Liver (tissue), 9 donors: ENCODE data around the gene CD300H. TPM values are rescaled to one million over a fixed set of nuclear protein-coding genes. Genes with fewer than 3 reads are reported as not detected.

Experiments used
- DNase-seq: peaks from one replicate; pipeline ENCODE4 v3.0.0-alpha.2; 2017; ENCODE audit warnings: low spot score
- H3K27ac ChIP-seq, 2 donors: one replicate each; pipeline ENCODE4 v1.7.0; 2013; ENCODE audit warnings: inconsistent platforms in 2 of 2, low read length in 2 of 2, control low read depth in 1 of 2, low read depth in 1 of 2, mild to moderate bottlenecking in 1 of 2
- H3K27me3 ChIP-seq, 4 donors: one replicate each; pipeline versions ENCODE4 v1.6.1 to v1.7.0; 2013; ENCODE audit warnings: low read length in 3 of 4, inconsistent platforms in 1 of 4, mild to moderate bottlenecking in 1 of 4, moderate library complexity in 1 of 4; ENCODE audit not compliant: control insufficient read depth in 4 of 4, insufficient read depth in 4 of 4
- H3K36me3 ChIP-seq, 4 donors: one replicate each; pipeline versions ENCODE4 v1.6.1 to v1.7.0; 2013; ENCODE audit warnings: low read length in 3 of 4, mild to moderate bottlenecking in 3 of 4, low read depth in 1 of 4, moderate library complexity in 1 of 4; ENCODE audit not compliant: control insufficient read depth in 4 of 4, insufficient read depth in 3 of 4
- H3K4me1 ChIP-seq, 4 donors: one replicate each; pipeline versions ENCODE4 v1.6.1 to v1.7.0; 2013; ENCODE audit warnings: low read length in 3 of 4, mild to moderate bottlenecking in 3 of 4, moderate library complexity in 1 of 4; ENCODE audit not compliant: control insufficient read depth in 4 of 4, insufficient read depth in 4 of 4
- H3K4me3 ChIP-seq, 3 donors: one replicate each; pipeline versions ENCODE4 v1.6.1 to v1.7.0; 2013; ENCODE audit warnings: low read length in 3 of 3, control low read depth in 1 of 3, low read depth in 1 of 3, mild to moderate bottlenecking in 1 of 3
- H3K9ac ChIP-seq, 2 donors: one replicate each; pipeline ENCODE4 v1.7.0; 2013; ENCODE audit warnings: low read length in 2 of 2, mild to moderate bottlenecking in 2 of 2, moderate library complexity in 2 of 2, control low read depth in 1 of 2, low read depth in 1 of 2
- H3K9me3 ChIP-seq, 4 donors: one replicate each; pipeline versions ENCODE4 v1.6.1 to v1.7.0; 2013; ENCODE audit warnings: low read length in 3 of 4; ENCODE audit not compliant: control insufficient read depth in 4 of 4
- ATF3 ChIP-seq: IDR thresholded peaks from 2 replicates; pipeline ENCODE4 v1.6.1; 2016; ENCODE audit warnings: antibody characterized with exemption
- CTCF ChIP-seq: fragments of 150-350 bp; IDR thresholded peaks from 2 replicates; pipeline ENCODE4 v1.5.1; 2017; ENCODE audit warnings: improper control_type of control experiment, low read depth, low read length; ENCODE audit not compliant: missing input control
- EGR1 ChIP-seq, 2 donors: IDR thresholded peaks; 2 replicates each; pipeline ENCODE4 v1.6.1; 2016 to 2018; ENCODE audit warnings: antibody characterized with exemption in 2 of 2, low read depth in 2 of 2
- FOXA1 ChIP-seq: IDR thresholded peaks from 2 replicates; pipeline ENCODE4 v1.6.1; 2016; ENCODE audit warnings: antibody characterized with exemption
- FOXA2 ChIP-seq: IDR thresholded peaks from 2 replicates; pipeline ENCODE4 v1.6.1; 2016; ENCODE audit warnings: antibody characterized with exemption
- GABPA ChIP-seq, 2 donors: IDR thresholded peaks in 1 of 2; conservative IDR thresholded peaks in 1 of 2; 2 replicates each; pipeline ENCODE4 v1.6.1; 2016; ENCODE audit warnings: antibody characterized with exemption in 2 of 2, mild to moderate bottlenecking in 1 of 2, moderate library complexity in 1 of 2
- HNF4A ChIP-seq, 2 donors: conservative IDR thresholded peaks; 2 replicates each; pipeline ENCODE4 v1.6.1; 2016; ENCODE audit warnings: antibody characterized with exemption in 2 of 2, mild to moderate bottlenecking in 2 of 2
- HNF4G ChIP-seq: IDR thresholded peaks from 2 replicates; pipeline ENCODE4 v1.6.1; 2016; ENCODE audit warnings: antibody characterized with exemption
- JUND ChIP-seq, 2 donors: IDR thresholded peaks; 2 replicates each; pipeline ENCODE4 v1.6.1; 2016; ENCODE audit warnings: antibody characterized with exemption in 2 of 2
- MAX ChIP-seq: IDR thresholded peaks from 2 replicates; pipeline ENCODE4 v1.6.1; 2016; ENCODE audit warnings: antibody characterized with exemption
- RAD21 ChIP-seq, 2 donors: IDR thresholded peaks; 2 replicates each; pipeline ENCODE4 v1.6.1; 2016; ENCODE audit warnings: antibody characterized with exemption in 2 of 2, mild to moderate bottlenecking in 2 of 2
- RXRA ChIP-seq, 2 donors: IDR thresholded peaks; 2 replicates each; pipeline ENCODE4 v1.6.1; 2017 to 2018; ENCODE audit warnings: antibody characterized with exemption in 2 of 2, mild to moderate bottlenecking in 1 of 2
- SP1 ChIP-seq: IDR thresholded peaks from 2 replicates; pipeline ENCODE4 v1.6.1; 2018; ENCODE audit warnings: antibody characterized with exemption, mild to moderate bottlenecking
- TAF1 ChIP-seq: conservative IDR thresholded peaks from 2 replicates; pipeline ENCODE4 v1.6.1; 2016; ENCODE audit warnings: antibody characterized with exemption, mild to moderate bottlenecking
- YY1 ChIP-seq: IDR thresholded peaks from 2 replicates; pipeline ENCODE4 v1.6.1; 2016; ENCODE audit warnings: antibody characterized with exemption, mild to moderate bottlenecking
- ZBTB33 ChIP-seq: IDR thresholded peaks from 2 replicates; pipeline ENCODE4 v1.6.1; 2016; ENCODE audit warnings: antibody characterized with exemption
- WGBS: extraction: QIAGEN DNeasy Blood & Tissue Kit; methylation state at CpG from one replicate; pipeline ENCODE4 v1.1.7; 2013; 5-methylcytosine and 5-hydroxymethylcytosine counted together
- polyA plus RNA-seq, 2 donors: library from polyadenylated mRNA; stranded (reverse) in 1 of 2; unstranded in 1 of 2; fragments of 200-250 nt in 1 of 2; fragments of >200 nt in 1 of 2; fragmentation: Nextera tagmentation in 1 of 2; extraction: Ambion mirVana in 1 of 2; gene quantifications; one replicate each; pipeline versions ENCODE4 v1.2.1 to v1.2.3, GENCODE V29; 2013 to 2015
- total RNA-seq, 2 donors: library from RNA; depleted of rRNA; stranded (reverse); fragments of >200 nt; gene quantifications; one replicate each; pipeline ENCODE4 v1.2.3, GENCODE V29; 2014
- TF ChIP-seq, protein P1 (sequence below): IDR thresholded peaks from 2 replicates; pipeline ENCODE4 v1.6.1; 2016; ENCODE audit warnings: antibody characterized with exemption, mild to moderate bottlenecking
- donor health status: healthy.
- donor health status: healthy.
- donor health status: healthy.
- donor health status: healthy.
- donor health status: healthy.

Gene CD300H
- total and polyA plus RNA-seq, 4 donors = 0.47 TPM; not detected in 3

GRCh38 chr17:74544991-74545842 is 22.1 kb downstream of the CD300H start:
- Histone ChIP-seq H3K27me3 (no peaks in the 10 kb centered on the region), H3K36me3 (no peaks in the 10 kb centered on the region), H3K9ac (no peak overlapping the region), H3K27ac (peak overlapping the region in 1 of 2 donors; percentile 4), H3K9me3 (no peaks in the 10 kb centered on the region), H3K4me3 (no peak overlapping the region), H3K4me1 (peaks cover 0 to 4% (median 0%) of the 10 kb centered on the region in 4 donors)
- DNase-seq = no peak
- TF ChIP-seq MAX = no peak
- no peak for TF ChIP-seq SP1
- no peak for TF ChIP-seq HNF4A (conservative IDR thresholded peaks at IDR 0.05)
- TF ChIP-seq FOXA1 = no peak
- TF ChIP-seq GABPA (IDR thresholded peaks at IDR 0.05 in 1 of 2, conservative IDR thresholded peaks at IDR 0.05 in 1 of 2) = no peak
- TF ChIP-seq ATF3 = no peak
- WGBS = 82% methylated on average over 16 of the region's 16 CpGs

- no peak overlapping the region for H3K4me3 ChIP-seq
- no peak for DNase-seq
- no peak for TF ChIP-seq HNF4A (conservative IDR thresholded peaks at IDR 0.05)
- no peak overlapping the region for H3K9ac ChIP-seq
- no peaks in the 10 kb centered on the region for H3K27me3 ChIP-seq
- no peak overlapping the region for H3K27ac ChIP-seq
- 89% methylated on average over 18 of the region's 18 CpGs for WGBS
- no peaks in the 10 kb centered on the region for H3K9me3 ChIP-seq
- H3K36me3 ChIP-seq = no peaks in the 10 kb centered on the region
- peaks cover 0 to 4% (median 0%) of the 10 kb centered on the region in 4 donors for H3K4me1 ChIP-seq
Measured at GRCh38 chr17:74543891-74544760, 23.2 kb downstream of the CD300H start.

DNA sequence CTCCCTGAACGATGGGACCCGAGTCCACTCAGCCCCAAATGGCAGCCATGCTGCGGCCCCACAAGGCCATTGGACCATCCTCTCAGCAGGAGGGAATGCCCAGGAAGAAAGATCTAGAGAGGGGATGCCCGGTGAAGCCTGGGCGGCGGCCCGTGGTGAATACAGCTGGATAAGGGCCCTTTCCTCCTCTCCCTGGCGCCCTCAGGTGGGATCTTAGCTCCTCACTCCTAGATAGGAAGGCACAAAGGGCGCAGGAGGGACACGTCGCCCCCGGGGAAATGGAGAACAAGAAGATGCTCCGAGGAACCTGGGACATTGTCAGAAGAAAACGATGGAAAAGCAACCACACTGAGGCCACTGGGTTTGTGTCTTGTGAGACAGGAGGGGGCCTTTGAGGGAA is 23.9 kb downstream of the CD300H start:
- Histone ChIP-seq H3K9ac (no peak overlapping the region), H3K27me3 (no peaks in the 10 kb centered on the region), H3K36me3 (no peaks in the 10 kb centered on the region), H3K27ac (no peak overlapping the region), H3K4me3 (no peak overlapping the region), H3K4me1 (peaks cover 0 to 4% (median 0%) of the 10 kb centered on the region in 4 donors), H3K9me3 (no peaks in the 10 kb centered on the region)
- DNase-seq = no peak
- WGBS = 71% methylated on average over 14 of the region's 14 CpGs
- TF ChIP-seq ZBTB33 (no peak), TAF1 (no peak), FOXA1 (no peak), GABPA (IDR thresholded peaks at IDR 0.05 in 1 of 2, conservative IDR thresholded peaks at IDR 0.05 in 1 of 2) (no peak), RXRA (IDR thresholded peaks at IDR 0.05) (no peak), ATF3 (no peak), FOXA2 (no peak), RAD21 (IDR thresholded peaks at IDR 0.05) (no peak), EGR1 (IDR thresholded peaks at IDR 0.05; ENCODE audit: low read depth in 2 of 2) (no peak), SP1 (no peak), HNF4A (conservative IDR thresholded peaks at IDR 0.05) (no peak), CTCF (no peak), YY1 (no peak), JUND (IDR thresholded peaks at IDR 0.05) (no peak), HNF4G (no peak)
- TF ChIP-seq, protein P1, sequence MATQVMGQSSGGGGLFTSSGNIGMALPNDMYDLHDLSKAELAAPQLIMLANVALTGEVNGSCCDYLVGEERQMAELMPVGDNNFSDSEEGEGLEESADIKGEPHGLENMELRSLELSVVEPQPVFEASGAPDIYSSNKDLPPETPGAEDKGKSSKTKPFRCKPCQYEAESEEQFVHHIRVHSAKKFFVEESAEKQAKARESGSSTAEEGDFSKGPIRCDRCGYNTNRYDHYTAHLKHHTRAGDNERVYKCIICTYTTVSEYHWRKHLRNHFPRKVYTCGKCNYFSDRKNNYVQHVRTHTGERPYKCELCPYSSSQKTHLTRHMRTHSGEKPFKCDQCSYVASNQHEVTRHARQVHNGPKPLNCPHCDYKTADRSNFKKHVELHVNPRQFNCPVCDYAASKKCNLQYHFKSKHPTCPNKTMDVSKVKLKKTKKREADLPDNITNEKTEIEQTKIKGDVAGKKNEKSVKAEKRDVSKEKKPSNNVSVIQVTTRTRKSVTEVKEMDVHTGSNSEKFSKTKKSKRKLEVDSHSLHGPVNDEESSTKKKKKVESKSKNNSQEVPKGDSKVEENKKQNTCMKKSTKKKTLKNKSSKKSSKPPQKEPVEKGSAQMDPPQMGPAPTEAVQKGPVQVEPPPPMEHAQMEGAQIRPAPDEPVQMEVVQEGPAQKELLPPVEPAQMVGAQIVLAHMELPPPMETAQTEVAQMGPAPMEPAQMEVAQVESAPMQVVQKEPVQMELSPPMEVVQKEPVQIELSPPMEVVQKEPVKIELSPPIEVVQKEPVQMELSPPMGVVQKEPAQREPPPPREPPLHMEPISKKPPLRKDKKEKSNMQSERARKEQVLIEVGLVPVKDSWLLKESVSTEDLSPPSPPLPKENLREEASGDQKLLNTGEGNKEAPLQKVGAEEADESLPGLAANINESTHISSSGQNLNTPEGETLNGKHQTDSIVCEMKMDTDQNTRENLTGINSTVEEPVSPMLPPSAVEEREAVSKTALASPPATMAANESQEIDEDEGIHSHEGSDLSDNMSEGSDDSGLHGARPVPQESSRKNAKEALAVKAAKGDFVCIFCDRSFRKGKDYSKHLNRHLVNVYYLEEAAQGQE = no peak
